Stimulated activated CD4-positive, alpha-beta T cell treated with anti-CD3 and anti-CD28 coated beads, TNF-alpha, amount 100 ng/mL, for 4 hours (primary cell): ENCODE results near the gene SBNO1.
"Not testable (repeated sequence)": the region's sequence is repeated elsewhere in the genome, so short reads cannot be mapped to it uniquely, and the experiment has no call there.

Source experiments
- DNase-seq, 3 experiments: peaks; one replicate each; pipeline ENCODE4 v3.0.0-alpha.2; 2020; ENCODE audit warnings: low read depth in 3 of 3

Gene SBNO1

DNA sequence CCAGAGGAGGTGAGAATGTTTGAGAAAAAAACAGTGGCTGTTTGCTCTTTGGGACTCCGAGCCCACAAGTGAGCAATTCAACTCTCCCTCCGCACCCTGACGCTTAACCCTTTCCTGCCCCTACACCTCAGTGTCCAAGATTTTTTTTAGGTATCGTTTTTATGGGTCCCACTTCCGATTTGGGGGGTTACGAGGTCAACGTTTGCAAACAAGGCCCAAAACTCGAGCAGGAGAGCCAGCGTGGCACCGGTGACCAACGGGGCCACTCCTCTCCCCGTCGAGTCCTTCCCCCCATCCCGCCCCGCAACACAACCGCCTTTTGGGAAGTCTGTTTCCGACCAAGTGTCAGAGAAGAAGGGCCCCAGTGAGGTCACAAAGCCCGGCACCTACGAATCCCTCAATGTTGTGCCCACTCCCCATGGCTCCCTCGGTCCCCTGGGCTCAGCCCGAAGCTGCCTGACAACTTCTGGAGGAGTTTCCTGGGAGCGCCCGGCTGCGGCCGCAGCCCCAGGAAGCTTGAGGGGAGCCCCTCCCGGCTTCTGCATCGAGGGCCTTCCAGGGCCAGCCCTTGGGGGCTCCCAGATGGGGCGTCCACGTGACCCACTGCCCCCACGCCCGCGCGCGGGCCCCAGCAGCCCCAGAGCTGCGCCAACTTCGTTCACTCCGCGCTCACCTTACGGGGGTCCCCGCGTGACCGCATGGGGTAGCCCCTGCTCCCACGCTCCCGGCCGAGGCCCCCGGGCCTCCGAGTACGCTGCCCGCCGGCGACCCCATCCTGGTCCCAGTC, 94.2 kb downstream of the SBNO1 start:
- DNase-seq: no peak

DNA sequence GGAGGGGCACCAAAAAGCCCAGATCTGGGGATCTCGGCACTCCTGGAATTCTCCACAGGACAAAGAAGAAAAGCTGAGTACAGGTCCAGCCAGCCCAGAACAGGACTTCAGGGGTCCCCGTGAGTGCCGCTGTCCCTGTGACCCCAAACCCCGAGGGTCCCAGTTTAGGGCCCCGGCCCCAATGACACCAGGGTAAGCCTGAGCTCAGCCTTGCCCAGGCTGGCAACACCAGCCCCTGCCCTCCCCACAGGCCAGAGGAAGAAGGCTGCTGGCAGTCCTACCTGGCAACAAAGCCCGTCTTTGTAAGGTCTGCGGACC, 94.8 kb downstream of the SBNO1 start:
- DNase-seq: no peak

DNA sequence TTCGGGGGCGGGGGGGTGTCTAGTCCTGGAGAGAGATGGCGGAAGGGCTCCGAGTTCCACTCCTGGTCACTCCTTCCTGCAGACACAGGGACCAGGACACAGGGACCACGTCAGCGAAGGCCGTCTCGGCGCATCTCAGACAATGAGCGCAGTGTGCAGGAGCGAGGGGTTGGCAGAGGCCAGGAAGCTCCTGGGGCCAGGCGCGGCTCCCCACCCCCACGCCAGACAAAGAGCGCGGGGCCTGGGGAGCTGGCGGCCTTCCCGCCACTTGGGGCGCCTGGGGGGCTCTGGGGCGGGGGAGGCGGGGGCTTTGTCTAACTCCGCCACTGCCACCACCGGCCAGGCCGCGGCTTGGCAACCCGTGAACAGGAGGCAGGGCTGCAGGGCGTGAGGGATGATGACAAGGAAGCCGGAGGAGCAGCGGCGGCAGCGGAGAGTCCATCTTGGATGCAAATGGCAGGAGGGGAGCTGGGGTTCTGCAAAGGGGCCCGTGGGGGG, 95.2 kb downstream of the SBNO1 start:
- DNase-seq: peak in 1 of 3 experiments; percentile 8

DNA sequence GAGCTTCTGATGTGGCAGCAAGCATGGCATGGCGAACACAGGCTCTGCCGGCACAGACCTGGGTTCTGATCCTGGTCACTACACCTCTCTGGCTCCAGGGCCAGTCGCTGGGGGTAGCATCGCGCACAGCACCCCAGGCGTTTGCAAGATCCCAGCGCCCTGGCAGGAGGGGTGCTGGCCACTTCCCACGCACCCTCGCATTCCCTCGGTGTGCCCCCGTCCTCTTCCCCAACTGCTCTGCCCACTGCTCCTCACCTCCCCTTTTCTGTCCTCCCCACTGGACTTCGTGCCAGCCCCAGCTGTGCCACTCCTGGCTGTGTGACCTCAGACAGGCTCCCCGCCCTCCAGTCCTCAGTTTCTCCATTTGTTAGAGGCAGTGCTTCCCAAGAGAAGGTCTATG, 95.8 kb downstream of the SBNO1 start:
- no peak for DNase-seq

DNA sequence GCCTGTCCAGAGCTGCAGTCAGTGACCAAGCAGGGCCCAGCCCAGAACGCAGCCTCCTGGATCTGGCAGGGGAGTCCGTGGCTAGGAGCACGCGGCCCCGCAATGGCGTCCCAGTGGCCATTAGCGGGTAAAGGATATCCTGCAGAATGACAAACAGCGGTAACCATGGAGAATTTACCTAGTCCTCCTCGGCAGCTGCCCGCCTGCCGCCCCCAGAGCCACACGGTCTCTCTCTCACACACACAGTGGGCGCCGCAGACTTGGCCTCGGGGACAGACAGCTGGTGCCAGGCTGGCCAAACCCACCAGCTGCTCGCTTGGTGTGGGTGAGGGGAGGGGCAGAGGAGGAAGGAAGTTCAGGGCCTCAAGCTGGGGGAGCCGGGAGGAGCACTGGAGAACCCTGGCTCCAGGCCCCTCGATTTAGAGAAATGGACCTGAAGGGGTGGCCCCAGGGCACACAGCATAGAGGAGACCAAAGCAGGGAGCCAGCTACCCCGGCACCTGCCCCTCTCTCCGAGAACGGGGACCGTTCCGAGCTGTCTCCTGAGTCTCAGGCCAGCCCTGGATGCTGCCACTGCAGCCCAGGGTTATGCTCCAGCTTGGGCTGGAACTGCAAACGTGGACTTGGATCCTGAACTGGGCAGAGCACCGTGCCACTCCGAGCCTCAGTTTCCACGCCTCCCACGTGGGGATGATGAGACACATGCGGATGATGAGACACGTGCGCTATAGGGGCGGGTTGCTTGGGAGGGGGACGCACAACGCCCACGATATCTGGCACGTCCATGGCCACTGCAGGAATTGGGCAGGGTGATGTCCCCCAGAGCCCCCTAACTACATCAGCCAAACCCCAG, 96.4 kb downstream of the SBNO1 start:
- DNase-seq: no peak

DNA sequence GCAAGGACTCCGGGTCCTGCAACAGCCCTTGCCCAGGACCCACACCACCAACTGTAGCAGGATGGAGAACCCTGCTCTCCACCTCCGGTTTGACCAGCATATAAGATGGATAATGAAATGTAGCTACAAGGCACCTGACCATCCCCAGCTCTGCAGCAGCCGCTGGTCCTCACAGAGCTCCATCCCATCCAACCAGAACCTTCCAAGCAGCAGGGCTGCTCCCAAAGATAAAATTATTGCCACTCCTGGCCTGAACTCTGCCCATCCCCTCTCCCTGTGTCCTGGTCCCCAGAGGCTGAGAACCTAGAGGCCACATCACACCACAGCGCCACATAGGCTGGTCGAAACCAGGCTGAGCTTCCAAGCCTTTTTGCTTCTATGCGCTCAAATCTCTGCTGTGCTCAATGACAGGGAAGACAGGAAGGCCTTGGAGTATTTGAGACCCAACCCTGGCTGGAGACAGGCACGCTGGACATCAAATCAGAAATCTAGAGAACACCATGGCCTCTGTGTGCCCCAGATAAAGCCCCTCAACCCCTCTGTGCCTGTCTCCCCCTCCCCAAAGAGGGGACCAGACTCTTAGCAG, 97.2 kb downstream of the SBNO1 start:
- no peak for DNase-seq

DNA sequence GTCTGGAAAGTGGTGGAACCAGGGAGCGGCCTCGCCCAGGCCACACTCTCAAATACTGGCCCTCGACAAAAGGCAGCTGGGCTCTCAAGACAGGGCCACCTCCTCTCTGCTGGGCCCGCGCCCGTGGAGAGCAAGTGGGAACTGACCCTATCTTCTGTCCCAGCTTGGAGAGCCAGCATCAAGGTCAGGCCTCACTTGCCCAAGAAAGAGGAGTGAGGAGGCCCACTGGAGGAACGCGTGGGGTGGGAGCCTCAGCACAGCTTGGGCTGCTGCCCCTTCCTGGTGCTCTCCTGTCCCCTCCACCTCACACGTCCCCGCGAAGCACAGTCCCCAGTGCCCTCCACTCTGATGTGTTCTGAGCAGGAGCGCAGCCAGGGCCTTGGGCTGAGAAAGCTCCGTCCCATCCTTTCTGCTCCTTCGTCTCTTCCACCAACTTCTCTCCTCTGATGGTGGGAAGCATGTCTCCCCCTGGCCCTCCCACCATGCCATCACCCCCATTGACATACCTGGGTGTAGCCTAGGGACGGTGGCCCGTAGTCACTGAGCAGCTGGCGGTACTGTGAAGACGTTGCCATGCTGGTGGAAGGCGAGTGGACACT, 97.9 kb downstream of the SBNO1 start:
- no peak for DNase-seq

DNA sequence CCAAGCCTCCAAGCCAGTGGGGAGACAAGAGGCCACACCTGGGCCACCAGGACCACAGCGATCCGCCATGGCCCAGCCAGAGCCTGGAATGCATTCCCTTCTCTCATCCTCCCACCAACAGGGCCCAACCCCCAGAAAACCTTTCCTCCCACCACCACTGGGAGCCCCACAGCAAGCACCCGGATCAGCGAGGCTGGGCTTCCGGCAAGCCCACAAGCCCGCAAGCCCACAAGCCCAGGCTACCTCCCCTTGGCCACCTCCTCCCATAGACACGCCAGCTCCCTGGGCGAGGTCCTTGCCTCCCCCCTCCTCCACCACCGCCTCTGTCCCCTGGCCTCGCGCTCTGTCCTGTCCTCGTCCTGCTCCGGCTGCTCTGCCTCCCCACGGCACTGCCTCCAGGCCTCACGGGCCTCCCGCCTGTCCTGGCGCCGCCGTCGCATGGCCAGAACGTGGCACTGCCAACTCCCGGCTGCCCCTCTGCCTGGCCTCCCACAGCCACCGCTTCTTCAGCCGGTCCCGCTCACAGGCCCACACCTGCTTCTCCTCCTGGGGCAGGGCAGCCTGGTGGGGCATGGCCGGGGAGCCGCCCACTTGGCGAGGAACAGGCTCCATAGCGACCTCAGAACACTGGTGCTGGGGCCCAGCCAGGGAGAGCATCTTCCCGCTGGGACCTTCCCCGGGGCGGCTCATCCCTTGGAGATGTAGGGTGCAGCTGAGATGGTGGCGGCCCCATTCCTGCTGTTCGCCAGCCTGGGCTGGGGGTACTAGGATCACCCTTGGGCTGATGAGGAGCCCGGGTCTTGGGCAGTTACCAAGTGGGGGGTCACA, 98.6 kb downstream of the SBNO1 start:
- DNase-seq: no peak

DNA sequence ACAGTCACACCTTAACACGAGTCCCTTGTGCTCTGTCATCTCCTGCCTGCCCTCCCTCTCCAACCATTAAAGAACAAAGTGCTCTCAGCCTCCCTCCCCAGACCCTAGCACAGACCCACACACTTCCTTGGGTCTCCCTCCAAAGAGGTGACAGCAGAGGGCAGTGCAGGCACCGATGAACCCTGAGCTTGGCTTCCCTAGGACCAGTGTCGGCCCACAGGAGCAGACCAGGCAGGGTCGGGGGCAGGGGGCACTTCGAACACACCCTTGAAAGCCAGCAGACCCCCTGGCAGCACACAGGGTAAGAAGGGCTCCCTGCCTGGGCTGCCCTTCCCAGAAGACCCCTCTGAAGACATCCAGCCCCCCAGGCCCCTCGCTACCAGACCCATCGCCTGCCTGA, 100.0 kb downstream of the SBNO1 start:
- DNase-seq: no peak

DNA sequence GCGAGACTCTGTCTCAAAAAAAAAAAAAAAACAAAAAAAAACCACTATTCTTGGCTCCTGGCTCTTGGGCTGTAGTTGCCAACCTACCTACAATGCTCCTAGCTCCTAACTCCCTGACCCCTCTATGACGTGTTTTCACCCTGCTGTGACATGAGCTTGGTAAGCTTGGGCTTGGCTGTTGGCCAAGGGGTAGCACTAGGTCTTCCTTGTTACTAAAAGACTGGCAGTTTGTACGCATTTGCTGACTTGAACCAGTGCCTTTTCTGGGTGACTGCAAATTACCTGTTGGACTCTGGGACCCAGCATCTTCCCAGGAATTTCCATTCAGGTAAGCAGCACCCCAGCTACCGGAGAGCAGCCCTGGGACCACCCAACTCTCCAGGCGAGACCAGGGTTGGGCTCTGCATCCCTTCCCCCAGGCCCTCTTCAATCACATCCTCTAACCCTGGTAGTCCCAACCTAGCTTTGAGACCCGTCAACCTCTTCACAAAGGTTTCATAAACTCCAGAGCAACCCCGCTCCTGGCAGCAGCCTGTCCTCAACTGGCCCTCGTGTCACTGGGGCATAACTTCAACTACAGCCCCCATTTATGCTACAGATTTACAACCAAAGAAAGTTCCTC, 101.3 kb downstream of the SBNO1 start:
- DNase-seq: no peak

DNA sequence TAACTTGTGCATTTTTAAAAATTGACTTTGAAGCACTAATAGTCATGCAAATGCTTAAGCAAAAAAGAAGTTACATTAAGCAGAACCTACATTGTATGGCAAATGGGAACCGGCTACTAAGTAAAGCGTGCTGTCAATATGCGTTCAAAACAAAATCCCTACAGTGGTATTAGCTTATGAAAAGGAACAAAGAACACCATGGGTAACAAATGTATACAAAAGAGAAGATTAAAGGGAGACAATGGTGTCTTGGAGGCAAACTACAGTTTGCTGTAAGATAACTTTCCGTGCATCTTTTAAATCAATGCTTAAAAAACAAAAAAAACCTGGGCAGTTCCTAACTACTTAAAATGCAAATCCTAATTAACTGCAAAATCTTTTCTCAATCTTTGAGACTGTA, 103.5 kb downstream of the SBNO1 start:
- DNase-seq: no peak

DNA sequence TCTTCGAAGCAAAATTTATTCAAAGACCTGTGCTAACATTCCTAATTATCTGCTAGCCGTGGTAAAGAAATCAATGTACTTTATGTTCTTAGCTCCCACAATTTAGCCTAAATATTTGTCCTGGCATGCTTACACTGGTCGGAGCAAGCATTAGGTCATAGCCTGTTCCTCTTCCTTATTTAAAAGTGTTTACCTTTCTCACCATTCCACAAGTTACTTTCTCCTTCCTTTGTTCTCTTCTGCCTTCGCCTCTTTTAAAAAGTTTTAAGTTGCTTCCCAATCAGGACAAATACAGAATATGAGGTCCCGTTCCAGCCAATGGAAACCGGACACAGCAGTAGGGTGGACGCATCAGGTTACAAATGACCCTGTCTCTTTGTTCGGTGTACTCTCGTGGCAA, 104.6 kb downstream of the SBNO1 start:
- DNase-seq: no peak

DNA sequence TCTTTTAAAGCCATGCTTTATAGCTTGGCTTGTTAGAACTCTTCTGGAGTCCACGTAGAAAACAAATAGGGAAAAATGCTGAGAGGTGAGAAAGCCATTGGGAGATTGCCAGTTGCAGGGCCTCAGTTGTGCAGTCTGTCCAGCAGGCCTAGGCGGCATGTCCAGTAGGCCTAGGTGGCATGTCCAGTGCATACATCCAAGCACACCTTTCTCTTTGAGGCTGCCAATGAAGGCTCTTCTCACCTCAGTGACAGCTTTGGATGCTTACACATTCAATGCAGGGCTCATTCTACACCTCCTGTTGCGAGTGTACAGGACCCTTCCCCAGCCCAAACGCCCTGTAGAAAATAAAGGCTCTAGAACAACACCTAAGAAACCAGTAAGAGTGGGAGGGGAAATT, 106.1 kb downstream of the SBNO1 start:
- no peak for DNase-seq

DNA sequence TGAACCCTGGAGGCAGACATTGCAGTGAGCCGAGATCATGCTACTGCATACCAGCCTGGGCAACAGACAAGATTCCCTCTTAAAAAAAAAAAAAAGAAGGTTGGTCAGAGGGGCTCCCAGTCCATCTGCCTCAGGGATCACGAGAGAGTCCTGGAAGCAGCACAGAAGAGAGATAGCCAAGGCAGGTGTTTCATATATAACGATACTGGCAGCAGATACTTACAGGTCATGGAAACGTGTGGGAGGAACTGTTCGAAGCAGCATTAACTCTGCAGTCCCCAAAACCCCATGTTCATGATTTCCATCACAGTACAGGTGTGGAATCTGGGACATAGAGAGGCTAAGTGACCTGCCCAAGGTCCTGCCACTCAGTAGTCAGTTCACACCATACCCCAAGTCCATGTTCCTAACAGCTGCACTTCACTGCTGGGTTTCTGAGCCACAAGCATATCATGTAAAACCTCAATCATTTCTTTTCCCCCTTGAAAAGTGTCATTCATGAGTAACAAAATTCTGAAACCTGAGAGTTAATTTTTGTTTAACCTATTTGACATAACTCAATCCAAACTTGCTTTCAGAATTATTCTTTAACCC, 109.7 kb downstream of the SBNO1 start:
- no peak for DNase-seq

DNA sequence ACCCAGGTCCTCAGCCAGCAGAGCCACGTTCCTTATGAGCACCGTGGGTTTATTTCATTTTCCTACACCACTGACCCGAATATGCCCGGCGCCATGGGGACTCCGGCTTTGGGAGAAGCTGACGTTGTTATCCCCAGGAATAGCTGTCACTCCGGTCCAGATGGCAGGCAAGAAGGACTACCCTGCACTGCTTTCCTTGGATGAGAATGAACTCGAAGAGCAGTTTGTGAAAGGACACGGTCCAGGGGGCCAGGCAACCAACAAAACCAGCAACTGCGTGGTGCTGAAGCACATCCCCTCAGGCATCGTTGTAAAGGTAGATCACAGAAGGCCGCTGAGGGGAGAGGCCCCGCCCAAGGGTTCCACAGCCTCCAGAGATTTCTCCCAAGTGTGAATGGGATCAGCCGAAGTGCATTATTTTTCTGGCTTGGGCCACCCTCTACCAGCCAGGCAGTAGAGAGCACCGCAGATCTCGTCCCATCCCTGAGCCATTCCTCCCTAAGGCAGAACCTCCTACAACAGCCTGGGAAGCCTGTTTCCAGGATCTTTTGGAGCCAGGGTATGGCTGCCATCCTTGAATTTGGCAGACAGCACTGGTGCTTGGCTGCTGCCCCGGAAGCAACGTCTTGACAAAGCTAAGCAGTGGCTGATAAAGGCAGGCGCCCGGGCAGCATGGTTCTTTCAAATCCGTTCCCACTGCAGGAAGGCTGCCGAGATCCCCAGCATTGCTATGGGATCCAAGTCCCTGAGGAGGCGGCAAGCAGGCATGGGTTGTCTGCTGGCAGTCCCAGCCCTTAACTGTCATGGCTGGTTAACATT, 110.8 kb downstream of the SBNO1 start:
- no peak for DNase-seq

DNA sequence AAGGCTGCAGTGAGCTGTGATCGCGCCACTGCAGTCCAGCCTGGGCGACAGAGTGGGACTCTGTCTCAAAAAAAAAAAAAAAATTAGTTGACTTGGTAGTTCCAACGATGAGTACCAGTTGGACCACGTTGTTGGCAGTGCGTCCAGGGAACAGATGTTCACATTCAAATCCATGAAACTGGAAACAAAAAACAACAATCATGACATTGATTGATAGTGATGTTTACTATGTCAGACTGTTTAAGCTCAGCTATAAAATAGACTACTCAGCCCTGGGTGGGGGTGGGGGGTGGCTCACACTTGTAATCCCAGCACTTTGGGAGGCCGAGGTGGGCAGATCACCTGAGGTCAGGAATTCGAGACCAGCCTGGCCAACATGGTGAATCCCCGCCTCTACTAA, 112.3 kb downstream of the SBNO1 start:
- not testable (repeated sequence) for DNase-seq

DNA sequence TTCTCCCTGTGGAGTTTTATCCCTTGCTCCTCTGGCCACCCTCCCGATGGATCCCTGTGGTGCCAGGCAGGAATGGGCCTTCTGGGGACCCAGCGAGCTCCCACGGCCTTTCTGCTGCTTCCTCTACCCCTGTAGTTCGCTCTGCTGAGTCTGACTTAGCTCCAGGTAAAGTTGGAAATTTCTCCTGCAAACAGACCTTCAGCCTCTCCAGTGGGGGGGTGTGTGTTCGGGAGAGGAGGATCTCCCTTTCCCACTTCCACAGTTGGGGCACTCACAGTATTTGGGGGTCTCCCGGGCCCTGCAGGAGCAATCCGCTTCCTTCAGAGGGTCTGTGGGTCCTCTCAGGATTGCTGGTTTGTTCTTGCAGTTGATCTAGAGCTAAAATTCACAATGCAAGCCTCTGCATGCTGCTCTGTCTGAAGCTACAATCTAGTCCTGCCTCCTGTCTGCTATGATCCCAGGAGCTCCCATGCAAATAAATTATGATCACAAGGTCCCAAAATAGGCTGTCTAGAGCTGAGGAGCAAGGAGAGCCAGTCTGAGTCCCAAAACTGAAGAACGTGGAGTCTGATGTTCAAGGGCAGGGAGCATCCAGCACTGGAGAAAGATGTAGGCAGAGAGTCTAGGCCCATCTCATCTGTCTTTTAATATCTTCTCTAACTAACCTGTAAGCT, 113.1 kb downstream of the SBNO1 start:
- no peak for DNase-seq

DNA sequence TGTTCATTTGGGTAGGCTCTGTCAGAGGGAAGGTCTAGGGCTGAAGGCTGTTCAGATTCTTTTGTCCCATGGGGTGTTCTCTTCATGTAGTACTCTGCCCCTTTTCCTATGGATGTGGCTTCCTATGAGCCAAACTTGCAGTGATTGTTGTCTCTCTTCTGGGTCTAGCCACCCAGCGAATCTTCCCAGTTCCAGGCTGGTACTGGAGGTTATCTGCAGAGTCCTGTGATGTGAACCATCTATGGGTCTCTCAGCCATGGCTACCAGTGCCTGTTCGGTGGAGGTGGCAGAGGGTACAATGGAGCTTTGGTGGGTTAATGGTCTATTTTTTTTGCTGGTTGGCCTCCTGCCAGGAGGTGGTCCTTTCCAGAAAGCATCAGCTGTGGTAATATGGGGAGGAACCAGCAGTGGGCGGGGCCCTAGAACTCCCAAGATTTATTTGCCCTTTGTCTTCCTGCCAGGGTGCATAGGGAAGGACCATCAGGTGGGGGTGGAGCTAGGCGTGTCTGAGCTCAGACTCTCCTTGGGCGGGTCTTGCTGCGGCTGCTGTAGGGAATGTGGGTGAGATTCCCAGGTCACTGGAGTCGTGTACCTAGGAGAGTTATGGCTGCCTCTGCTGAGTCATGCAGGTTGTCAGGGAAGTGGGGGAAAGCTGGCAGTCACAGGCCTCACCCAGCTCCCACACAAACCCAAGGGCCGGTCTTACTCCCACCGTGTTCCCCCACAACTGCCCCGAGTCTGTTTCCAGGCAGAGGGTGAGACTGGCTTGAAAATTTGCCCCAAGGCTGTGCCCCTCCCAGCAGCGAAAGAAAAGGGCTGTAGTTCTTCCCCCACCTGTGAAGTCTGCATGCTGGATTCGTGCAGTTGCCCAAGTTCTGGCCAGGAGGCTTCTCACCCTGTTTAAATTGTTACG, 113.9 kb downstream of the SBNO1 start:
- DNase-seq: no peak
